BJ (cell line): Measurements from ENCODE around the gene VWA5B1. TPM values are rescaled to one million over a fixed set of nuclear protein-coding genes. Genes with fewer than 3 reads are reported as not detected.

Experiments
- CTCF ChIA-PET: fragments of 350-600 bp; formaldehyde crosslinking; extraction: SDS; loops from one replicate; lab custom pipeline; 2021; ENCODE audit warnings: antibody characterized with exemption, inconsistent platforms; lab: Yijun Ruan, JAX
- POLR2A ChIA-PET: fragments of 300-600 bp; sonication (Branson Sonifier 250); formaldehyde crosslinking; extraction: SDS; loops from one replicate; lab custom pipeline; 2021; ENCODE audit warnings: antibody characterized with exemption; lab: Charles Lee
- DNase-seq: peaks from one replicate; pipeline ENCODE4 v3.0.0-alpha.2; 2011; ENCODE audit warnings: low read depth
- H3K27me3 ChIP-seq: 2 replicates; pipeline ENCODE4 v1.6.0; 2011; ENCODE audit warnings: low read length; ENCODE audit not compliant: control insufficient read depth, insufficient read depth
- H3K36me3 ChIP-seq: 2 replicates; pipeline ENCODE4 v1.5.1; 2011; ENCODE audit warnings: low read length; ENCODE audit not compliant: control insufficient read depth, insufficient read depth
- H3K4me3 ChIP-seq: 2 replicates; pipeline ENCODE4 v1.5.1; 2011; ENCODE audit warnings: low read depth, mild to moderate bottlenecking, control low read depth, low read length
- polyA plus RNA-seq: library from polyadenylated mRNA; depleted of rRNA; stranded (reverse); fragments of >200 nt; gene quantifications from 2 replicates; pipeline ENCODE4 v1.2.3, GENCODE V29; 2011; rRNA removed
- TF ChIP-seq, protein P1 (sequence below): IDR thresholded peaks from 2 replicates; pipeline ENCODE4 v1.5.1; 2011; ENCODE audit warnings: low read depth, mild to moderate bottlenecking, control low read depth, inconsistent platforms, low read length, moderate library complexity; ENCODE audit not compliant: insufficient read depth

Gene VWA5B1
- polyA plus RNA-seq, 1 experiment = not detected

DNA sequence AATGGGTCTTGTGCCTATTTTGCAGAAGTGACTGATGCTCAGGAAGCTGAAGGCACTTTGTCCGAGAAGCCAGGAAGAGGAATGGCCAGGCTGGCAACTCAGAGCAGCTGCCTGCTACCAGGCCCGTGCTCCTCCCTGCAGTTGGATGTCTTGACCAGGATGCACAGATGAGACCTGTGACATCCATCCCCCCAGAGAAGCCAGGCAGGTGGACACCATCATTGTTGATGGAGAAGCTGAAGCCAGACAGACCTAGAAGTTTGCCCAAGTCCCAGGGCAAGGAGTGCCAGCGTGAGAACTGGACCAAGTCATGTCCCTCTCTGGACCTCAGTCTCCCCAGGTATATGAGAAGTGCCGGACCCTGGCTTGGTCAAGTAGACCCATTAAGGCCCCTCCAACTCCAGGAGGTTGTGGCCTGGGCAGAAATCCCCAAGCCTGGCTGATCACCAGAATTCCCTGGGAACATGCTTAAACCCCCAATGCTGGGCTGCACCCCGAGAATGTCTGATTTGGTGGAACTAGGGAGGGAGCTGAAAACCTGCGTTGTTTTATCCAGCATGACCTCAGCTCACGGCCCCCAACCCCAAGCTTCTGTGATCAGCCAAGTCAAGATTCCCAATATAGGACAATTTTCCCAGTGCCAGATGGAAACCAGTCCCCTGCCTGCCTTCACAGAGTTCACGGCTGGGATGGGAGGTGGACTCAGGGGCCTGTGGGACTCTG lies 112.9 kb downstream of the VWA5B1 start:
- Histone ChIP-seq H3K27me3 (peaks cover 10% of the 10 kb centered on the region), H3K36me3 (no peaks in the 10 kb centered on the region), H3K4me3 (no peak overlapping the region)
- TF ChIP-seq, protein P1, sequence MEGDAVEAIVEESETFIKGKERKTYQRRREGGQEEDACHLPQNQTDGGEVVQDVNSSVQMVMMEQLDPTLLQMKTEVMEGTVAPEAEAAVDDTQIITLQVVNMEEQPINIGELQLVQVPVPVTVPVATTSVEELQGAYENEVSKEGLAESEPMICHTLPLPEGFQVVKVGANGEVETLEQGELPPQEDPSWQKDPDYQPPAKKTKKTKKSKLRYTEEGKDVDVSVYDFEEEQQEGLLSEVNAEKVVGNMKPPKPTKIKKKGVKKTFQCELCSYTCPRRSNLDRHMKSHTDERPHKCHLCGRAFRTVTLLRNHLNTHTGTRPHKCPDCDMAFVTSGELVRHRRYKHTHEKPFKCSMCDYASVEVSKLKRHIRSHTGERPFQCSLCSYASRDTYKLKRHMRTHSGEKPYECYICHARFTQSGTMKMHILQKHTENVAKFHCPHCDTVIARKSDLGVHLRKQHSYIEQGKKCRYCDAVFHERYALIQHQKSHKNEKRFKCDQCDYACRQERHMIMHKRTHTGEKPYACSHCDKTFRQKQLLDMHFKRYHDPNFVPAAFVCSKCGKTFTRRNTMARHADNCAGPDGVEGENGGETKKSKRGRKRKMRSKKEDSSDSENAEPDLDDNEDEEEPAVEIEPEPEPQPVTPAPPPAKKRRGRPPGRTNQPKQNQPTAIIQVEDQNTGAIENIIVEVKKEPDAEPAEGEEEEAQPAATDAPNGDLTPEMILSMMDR = no peak
- POLR2A ChIA-PET = no interaction called here
- CTCF ChIA-PET = interaction anchor here (0.6 to 1.4 kb wide), 5 partner anchors 9 to 82 kb away, joined by 3 to 5 read pairs (median 3); partner anchors contain the start of gene CAMK2N1
- no peak for DNase-seq

DNA sequence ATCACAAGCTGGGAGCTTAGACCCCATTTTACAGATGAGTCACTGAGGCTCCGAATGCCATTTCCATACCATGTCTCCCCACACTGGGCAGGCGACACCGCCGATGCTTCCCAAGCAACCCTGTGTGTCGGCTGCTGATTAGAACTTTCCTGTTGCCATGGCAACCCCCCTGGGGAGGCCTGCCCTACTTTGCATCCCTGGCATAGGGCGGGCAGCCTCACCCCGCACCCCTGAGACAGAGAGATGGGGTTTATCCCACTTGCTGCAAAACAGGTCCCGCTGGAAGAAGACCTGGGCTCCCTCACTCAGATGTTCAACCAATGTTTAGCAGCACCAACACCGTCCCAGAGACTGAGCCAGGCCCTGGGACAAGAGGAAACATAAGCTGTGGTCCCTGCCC lies 113.8 kb downstream of the VWA5B1 start:
- CTCF ChIA-PET = interaction anchor here (0.6 to 1.4 kb wide), 5 partner anchors 9 to 81 kb away, joined by 3 to 5 read pairs (median 3); partner anchors contain the start of gene CAMK2N1
- Histone ChIP-seq H3K27me3 (peaks cover 7% of the 10 kb centered on the region), H3K4me3 (no peak overlapping the region), H3K36me3 (no peaks in the 10 kb centered on the region)
- TF ChIP-seq, protein P1 = no peak
- POLR2A ChIA-PET = no interaction called here
- no peak for DNase-seq

Other genes starting within 250 kb of the VWA5B1 start
- gene PLA2G5, start 220.7 kb upstream of the VWA5B1 start, polyA plus RNA-seq = not detected in 2 replicates
- not detected in 2 replicates for gene PLA2G2D, start 171.3 kb upstream of the VWA5B1 start, polyA plus RNA-seq
- gene PLA2G2F, start 151.6 kb upstream of the VWA5B1 start, polyA plus RNA-seq = not detected in 2 replicates
- gene UBXN10, start 104.8 kb upstream of the VWA5B1 start, polyA plus RNA-seq = not detected in 2 replicates
- not detected in 2 replicates for gene PLA2G2C, start 104.4 kb upstream of the VWA5B1 start, polyA plus RNA-seq
- 23.5 and 40.2 TPM in 2 replicates for gene CAMK2N1, start 195.3 kb downstream of the VWA5B1 start, polyA plus RNA-seq
- 30.3 and 46.1 TPM in 2 replicates for gene MUL1, start 217.3 kb downstream of the VWA5B1 start, polyA plus RNA-seq